HAP-1 (cell line): ENCODE data around the gene KRTAP4-8.
"Not testable (repeated sequence)": the region's sequence is repeated elsewhere in the genome, so short reads cannot be mapped to it uniquely, and the experiment has no call there.

Experiments
- DNase-seq, 2 experiments: peaks; one replicate each; pipeline ENCODE4 v3.0.0-alpha.2; 2016 to 2020; ENCODE audit warnings: low spot score in 2 of 2
- H3K27me3 ChIP-seq: fragments of 250-450 bp; sonication (Bioruptor Pico); 2 replicates; pipeline ENCODE4 v1.5.1; 2020; ENCODE audit warnings: low read depth, mild to moderate bottlenecking, moderate library complexity
- H3K36me3 ChIP-seq: fragments of 250-450 bp; sonication (Bioruptor Pico); replicated peaks from 2 replicates; pipeline ENCODE4 v1.5.1; 2020; ENCODE audit warnings: mild to moderate bottlenecking
- H3K4me1 ChIP-seq: fragments of 250-450 bp; sonication (Bioruptor Pico); 2 replicates; pipeline ENCODE4 v1.5.1; 2020; ENCODE audit warnings: mild to moderate bottlenecking
- H3K4me3 ChIP-seq: fragments of 250-450 bp; sonication (Bioruptor Pico); 2 replicates; pipeline ENCODE4 v1.5.1; 2020; ENCODE audit warnings: mild to moderate bottlenecking, moderate library complexity
- H3K9me3 ChIP-seq: fragments of 250-450 bp; sonication (Bioruptor Pico); 2 replicates; pipeline ENCODE4 v1.5.1; 2020; ENCODE audit warnings: mild to moderate bottlenecking, moderate library complexity
- in situ Hi-C: fragments of 300-500 bp; cut with MboI; formaldehyde crosslinking; loops from 3 replicates; pipeline ENCODE4 v1.14.3; 2020; ENCODE audit warnings: low sequenced_read_pairs, inconsistent platforms, mixed read lengths

Gene KRTAP4-8

GRCh38 chr17:41121742-41122141 lies 23.8 kb upstream of the KRTAP4-8 start:
- Histone ChIP-seq H3K4me1 (no peaks in the 10 kb centered on the region), H3K9me3 (no peaks in the 10 kb centered on the region), H3K4me3 (no peak overlapping the region), H3K36me3 (no peaks in the 10 kb centered on the region), H3K27me3 (peaks cover 3% of the 10 kb centered on the region; the same call in 1 of the 2 replicates)
- DNase-seq = no peak
- in situ Hi-C loops = no loop called here

- in situ Hi-C loops, DNase-seq, H3K4me3 ChIP-seq, H3K36me3 ChIP-seq, H3K4me1 ChIP-seq, H3K27me3 ChIP-seq, H3K9me3 ChIP-seq: not testable (repeated sequence)
Observed at GRCh38 chr17:41119696-41120690, 22.1 kb upstream of the KRTAP4-8 start.

- DNase-seq = no peak
- Histone ChIP-seq H3K4me3 (no peak overlapping the region), H3K27me3 (0 out of 2 replicates have a peak, but pooled peaks cover 3% of the 10 kb centered on the region), H3K9me3 (no peaks in the 10 kb centered on the region), H3K4me1 (no peaks in the 10 kb centered on the region), H3K36me3 (no peaks in the 10 kb centered on the region)
- in situ Hi-C loops = no loop called here
Observed at GRCh38 chr17:41118721-41119120, 20.8 kb upstream of the KRTAP4-8 start.

- H3K27me3 ChIP-seq, H3K9me3 ChIP-seq, H3K4me1 ChIP-seq, H3K4me3 ChIP-seq, DNase-seq, in situ Hi-C loops, H3K36me3 ChIP-seq: not testable (repeated sequence)
Observed at GRCh38 chr17:41117846-41118386, 20.0 kb upstream of the KRTAP4-8 start, which contains the start of gene KRTAP4-11. KRTAP4-11 (minus strand) TSS chr17:41118373; CDS start chr17:41118315, 58 bp downstream.

GRCh38 chr17:41116297-41116696 lies 18.4 kb upstream of the KRTAP4-8 start:
- no peak overlapping the region for H3K4me3 ChIP-seq
- 0 out of 2 replicates have a peak, but pooled peaks cover 3% of the 10 kb centered on the region for H3K27me3 ChIP-seq
- in situ Hi-C loops = no loop called here
- no peaks in the 10 kb centered on the region; the same call in 1 of the 2 replicates for H3K9me3 ChIP-seq
- no peak for DNase-seq
- no peaks in the 10 kb centered on the region for H3K36me3 ChIP-seq
- no peaks in the 10 kb centered on the region for H3K4me1 ChIP-seq

- H3K27me3 ChIP-seq = no peaks in the 10 kb centered on the region
- no peaks in the 10 kb centered on the region for H3K36me3 ChIP-seq
- no peak overlapping the region for H3K4me3 ChIP-seq
- no peaks in the 10 kb centered on the region; the same call in 1 of the 2 replicates for H3K9me3 ChIP-seq
- H3K4me1 ChIP-seq = no peaks in the 10 kb centered on the region
- in situ Hi-C loops = no loop called here
- no peak for DNase-seq
Observed at GRCh38 chr17:41111151-41111885, 13.4 kb upstream of the KRTAP4-8 start.

- in situ Hi-C loops, H3K27me3 ChIP-seq, H3K36me3 ChIP-seq, H3K4me1 ChIP-seq, H3K4me3 ChIP-seq, H3K9me3 ChIP-seq, DNase-seq: not testable (repeated sequence)
Observed at GRCh38 chr17:41108728-41109386, 10.9 kb upstream of the KRTAP4-8 start.

GRCh38 chr17:41107941-41108450 lies 10.1 kb upstream of the KRTAP4-8 start:
- Histone ChIP-seq H3K4me1 (no peaks in the 10 kb centered on the region), H3K9me3 (no peaks in the 10 kb centered on the region; the same call in 1 of the 2 replicates), H3K27me3 (no peaks in the 10 kb centered on the region), H3K4me3 (no peak overlapping the region), H3K36me3 (no peaks in the 10 kb centered on the region)
- no peak for DNase-seq
- in situ Hi-C loops = no loop called here

GRCh38 chr17:41105347-41105746 lies 7.4 kb upstream of the KRTAP4-8 start, which contains the start of gene KRTAP4-9:
KRTAP4-9 (plus strand) TSS chr17:41105389; CDS start chr17:41105389, 0 bp downstream.
- H3K9me3 ChIP-seq, H3K4me3 ChIP-seq, H3K27me3 ChIP-seq, in situ Hi-C loops, DNase-seq, H3K4me1 ChIP-seq, H3K36me3 ChIP-seq: not testable (repeated sequence)

- H3K4me1 ChIP-seq, DNase-seq, H3K27me3 ChIP-seq, H3K4me3 ChIP-seq, H3K9me3 ChIP-seq, in situ Hi-C loops, H3K36me3 ChIP-seq: not testable (repeated sequence)
Observed at GRCh38 chr17:41104386-41105038, 6.6 kb upstream of the KRTAP4-8 start.

GRCh38 chr17:41103896-41104295 lies 6.0 kb upstream of the KRTAP4-8 start:
- no peaks in the 10 kb centered on the region for H3K27me3 ChIP-seq
- in situ Hi-C loops = no loop called here
- no peak overlapping the region for H3K4me3 ChIP-seq
- H3K36me3 ChIP-seq = no peaks in the 10 kb centered on the region
- H3K9me3 ChIP-seq = no peaks in the 10 kb centered on the region
- no peak for DNase-seq
- no peaks in the 10 kb centered on the region for H3K4me1 ChIP-seq

GRCh38 chr17:41101586-41102259 lies 3.8 kb upstream of the KRTAP4-8 start, which contains the start of gene KRTAP4-16:
KRTAP4-16 (minus strand) TSS chr17:41102209; CDS start chr17:41102209, 0 bp downstream.
- no peaks in the 10 kb centered on the region for H3K27me3 ChIP-seq
- no peaks in the 10 kb centered on the region for H3K4me1 ChIP-seq
- H3K4me3 ChIP-seq = no peak within 1 kb of the TSS
- in situ Hi-C loops = no loop called here
- DNase-seq = no peak
- no peaks in the 10 kb centered on the region for H3K9me3 ChIP-seq
- no peaks in the 10 kb centered on the region for H3K36me3 ChIP-seq
